ENCODE data around the gene ZNF316. TPM values are rescaled to one million over a fixed set of nuclear protein-coding genes. Genes with fewer than 3 reads are reported as not detected.
A peak's percentile ranks its signal among the peaks of the same experiment; 100 is the strongest.

Gene ZNF316
- polyA plus RNA-seq, 1 of the 3 experiments (the other 2 are of a cell fraction) = 18.6 TPM

DNA sequence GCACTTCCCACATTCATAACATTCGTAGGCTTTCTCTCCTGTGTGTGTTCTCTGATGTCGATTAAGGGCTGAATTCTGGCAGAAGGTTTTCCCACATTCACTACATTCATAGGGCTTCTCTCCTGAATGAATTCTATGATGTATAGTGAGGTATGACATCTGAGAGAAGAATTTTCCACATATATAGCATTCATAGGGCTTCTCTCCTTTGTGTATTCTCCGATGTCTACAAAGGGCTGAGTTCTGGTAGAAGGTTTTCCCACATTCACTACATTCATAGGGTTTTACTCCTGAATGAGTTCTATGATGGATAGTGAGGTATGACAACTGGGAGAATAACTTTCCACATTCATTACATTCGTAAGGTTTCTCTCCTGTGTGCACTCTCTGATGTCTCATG is 54.0 kb downstream of the ZNF316 start:
- CTCF ChIA-PET = no interaction called here
- WGBS (ENCODE audit: low lambda C conversion rate) = 95% methylated on average over 4 of the region's 4 CpGs
- TF ChIP-seq, protein P1, sequence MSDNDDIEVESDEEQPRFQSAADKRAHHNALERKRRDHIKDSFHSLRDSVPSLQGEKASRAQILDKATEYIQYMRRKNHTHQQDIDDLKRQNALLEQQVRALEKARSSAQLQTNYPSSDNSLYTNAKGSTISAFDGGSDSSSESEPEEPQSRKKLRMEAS (IDR thresholded peaks at IDR 0.05; ENCODE audit: low read depth) = no peak
- TF ChIP-seq RAD21 (IDR thresholded peaks at IDR 0.05; ENCODE audit: low read length) (no peak), TAF1 (IDR thresholded peaks at IDR 0.05; ENCODE audit: borderline replicate concordance, low read depth, low read length) (no peak), TEAD4 (IDR thresholded peaks at IDR 0.05; ENCODE audit: borderline replicate concordance, insufficient read depth) (no peak)
- Histone ChIP-seq H3K4me1 (ENCODE audit: control insufficient read depth in 1 of 2, insufficient read depth in 2 of 2, low read depth in 1 of 2, low read length in 1 of 2) (no peaks in the 10 kb centered on the region), H4K20me1 (ENCODE audit: insufficient read depth) (no peaks in the 10 kb centered on the region), H3K9me2 (no peaks in the 10 kb centered on the region), H3F3A (replicated peaks; ENCODE audit: insufficient read depth) (peaks cover 37% of the 10 kb centered on the region), H3K36me3 (replicated peaks in 1 of 2; ENCODE audit: control insufficient read depth in 1 of 2, insufficient read depth in 2 of 2, low read length in 1 of 2) (peaks cover 84 to 100% of the 10 kb centered on the region in 2 experiments), H3K27me3 (ENCODE audit: insufficient read depth) (no peaks in the 10 kb centered on the region), H2AFZ (ENCODE audit: low read depth) (no peak overlapping the region), H3K27ac (ENCODE audit: low read depth in 2 of 2, low read length in 1 of 2) (no peak overlapping the region), H3K4me2 (no peak overlapping the region), H3K4me3 (ENCODE audit: low read depth in 2 of 2, low read length in 1 of 2) (peak overlapping the region in 1 of 2 experiments; percentile 13; a peak in 1 of 4 replicates), H3K9me3 (peaks cover 96% of the 10 kb centered on the region), H3K79me2 (ENCODE audit: insufficient read depth) (peaks cover 4% of the 10 kb centered on the region; the same call in 1 of the 2 replicates), H3K9ac (no peak overlapping the region)
- DNase-seq = no peak
- POLR2A ChIA-PET = no interaction called here

DNA sequence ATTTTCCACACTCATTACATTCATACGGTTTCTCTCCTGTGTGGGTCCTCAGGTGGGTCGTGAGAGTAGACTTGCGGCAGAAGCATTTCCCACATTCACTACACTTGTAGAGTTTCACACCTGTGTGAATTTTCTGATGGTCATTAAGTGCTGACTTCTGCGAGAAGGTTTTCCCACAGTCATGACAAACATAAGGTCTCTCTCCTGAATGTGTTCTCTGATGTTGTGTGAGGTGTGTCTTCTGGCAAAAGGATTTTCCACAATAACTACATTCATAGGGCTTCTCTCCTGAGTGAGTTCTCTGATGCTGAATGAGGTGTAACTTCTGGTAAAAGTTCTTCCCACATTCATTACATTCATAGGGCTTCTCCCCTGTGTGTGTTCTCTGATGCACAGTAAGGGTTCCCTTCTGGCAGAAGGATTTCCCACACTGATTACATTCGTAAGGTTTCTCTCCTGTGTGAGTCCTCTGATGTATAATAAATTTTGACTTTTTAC is 54.5 kb downstream of the ZNF316 start:
- ChIA-PET POLR2A (no interaction called here), CTCF (no interaction called here)
- peaks cover 94% of the 10 kb centered on the region for H3K9me3 ChIP-seq
- H3K36me3 ChIP-seq (replicated peaks in 1 of 2; ENCODE audit: control insufficient read depth in 1 of 2, insufficient read depth in 2 of 2, low read length in 1 of 2) = peaks cover 90 to 100% of the 10 kb centered on the region in 2 experiments
- WGBS (ENCODE audit: low lambda C conversion rate) = 99% methylated on average over 5 of the region's 5 CpGs
- no peaks in the 10 kb centered on the region for H3K27me3 ChIP-seq (ENCODE audit: insufficient read depth)
- no peak overlapping the region for H3K27ac ChIP-seq (ENCODE audit: low read depth in 2 of 2, low read length in 1 of 2)
- no peak overlapping the region for H3K4me2 ChIP-seq
- no peaks in the 10 kb centered on the region for H4K20me1 ChIP-seq (ENCODE audit: insufficient read depth)
- no peak for DNase-seq
- no peak overlapping the region for H2AFZ ChIP-seq (ENCODE audit: low read depth)
- no peak overlapping the region for H3K9ac ChIP-seq
- H3K79me2 ChIP-seq (ENCODE audit: insufficient read depth) = peaks cover 6% of the 10 kb centered on the region; the same call in 1 of the 2 replicates
- peaks cover 32% of the 10 kb centered on the region for H3F3A ChIP-seq (replicated peaks; ENCODE audit: insufficient read depth)
- peak overlapping the region in 1 of 2 experiments; percentile 23; a peak in 1 of 4 replicates for H3K4me3 ChIP-seq (ENCODE audit: low read depth in 2 of 2, low read length in 1 of 2)
- TF ChIP-seq FOXJ3 (CRISPR knock-in tag; IDR thresholded peaks at IDR 0.05) = no peak
- TF ChIP-seq RCOR1 (IDR thresholded peaks at IDR 0.05; ENCODE audit: low read length) = no peak
- no peak for TF ChIP-seq TAF1 (IDR thresholded peaks at IDR 0.05; ENCODE audit: borderline replicate concordance, low read depth, low read length)
- TF ChIP-seq GATA2 (CRISPR knock-in tag; IDR thresholded peaks at IDR 0.05) = no peak
- TF ChIP-seq GABPA (IDR thresholded peaks at IDR 0.05; ENCODE audit: low read depth) = no peak
- no peak for TF ChIP-seq EP300 (IDR thresholded peaks at IDR 0.05; ENCODE audit: borderline replicate concordance in 1 of 2, low read depth in 1 of 2, low read length in 1 of 2)
- TF ChIP-seq, protein P2, sequence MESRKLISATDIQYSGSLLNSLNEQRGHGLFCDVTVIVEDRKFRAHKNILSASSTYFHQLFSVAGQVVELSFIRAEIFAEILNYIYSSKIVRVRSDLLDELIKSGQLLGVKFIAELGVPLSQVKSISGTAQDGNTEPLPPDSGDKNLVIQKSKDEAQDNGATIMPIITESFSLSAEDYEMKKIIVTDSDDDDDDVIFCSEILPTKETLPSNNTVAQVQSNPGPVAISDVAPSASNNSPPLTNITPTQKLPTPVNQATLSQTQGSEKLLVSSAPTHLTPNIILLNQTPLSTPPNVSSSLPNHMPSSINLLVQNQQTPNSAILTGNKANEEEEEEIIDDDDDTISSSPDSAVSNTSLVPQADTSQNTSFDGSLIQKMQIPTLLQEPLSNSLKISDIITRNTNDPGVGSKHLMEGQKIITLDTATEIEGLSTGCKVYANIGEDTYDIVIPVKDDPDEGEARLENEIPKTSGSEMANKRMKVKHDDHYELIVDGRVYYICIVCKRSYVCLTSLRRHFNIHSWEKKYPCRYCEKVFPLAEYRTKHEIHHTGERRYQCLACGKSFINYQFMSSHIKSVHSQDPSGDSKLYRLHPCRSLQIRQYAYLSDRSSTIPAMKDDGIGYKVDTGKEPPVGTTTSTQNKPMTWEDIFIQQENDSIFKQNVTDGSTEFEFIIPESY (IDR thresholded peaks at IDR 0.05; ENCODE audit: borderline replicate concordance, low read depth) = no peak
- TF ChIP-seq CHD2 (IDR thresholded peaks at IDR 0.05; ENCODE audit: low read length, partially characterized antibody) = no peak
- TF ChIP-seq MEF2A (IDR thresholded peaks at IDR 0.05; ENCODE audit: borderline replicate concordance, low read depth) = no peak
- no peak for TF ChIP-seq NFIC (IDR thresholded peaks at IDR 0.05; ENCODE audit: borderline replicate concordance)
- no peak for TF ChIP-seq EZH2phosphoT487 (IDR thresholded peaks at IDR 0.05; ENCODE audit: borderline replicate concordance, low read depth)
- no peaks in the 10 kb centered on the region for H3K4me1 ChIP-seq (ENCODE audit: control insufficient read depth in 1 of 2, insufficient read depth in 2 of 2, low read depth in 1 of 2, low read length in 1 of 2)
- H3K9me2 ChIP-seq = no peaks in the 10 kb centered on the region
